Mononuclear cell (primary cell): Measurements from ENCODE around the gene ST8SIA5. TPM values are rescaled to one million over a fixed set of nuclear protein-coding genes. Genes with fewer than 3 reads are reported as not detected.

Source experiments
- H3K27me3 ChIP-seq: 2 replicates; pipeline ENCODE4 v1.6.0; 2011; ENCODE audit warnings: low read length, control low read depth; ENCODE audit not compliant: insufficient read depth
- H3K4me1 ChIP-seq: 2 replicates; pipeline ENCODE4 v1.5.1; 2011; ENCODE audit warnings: mild to moderate bottlenecking, low read length, control low read depth; ENCODE audit not compliant: insufficient read depth
- H3K4me3 ChIP-seq: 2 replicates; pipeline ENCODE4 v1.5.1; 2011; ENCODE audit warnings: mild to moderate bottlenecking, low read length, moderate library complexity
- H3K9me3 ChIP-seq: 2 replicates; pipeline ENCODE4 v1.5.1; 2011; ENCODE audit warnings: low read depth, mild to moderate bottlenecking, control low read depth, low read length
- total RNA-seq: library from RNA; depleted of rRNA; stranded (reverse); fragments of >200 nt; gene quantifications from one replicate; pipeline ENCODE4 v1.2.3, GENCODE V29; 2012

ST8SIA5 gene
- total RNA-seq, 1 donor = under 0.01 TPM

- no peaks in the 10 kb centered on the region for H3K27me3 ChIP-seq
- peaks cover 8% of the 10 kb centered on the region for H3K4me1 ChIP-seq
- H3K4me3 ChIP-seq = no peak overlapping the region
- no peaks in the 10 kb centered on the region for H3K9me3 ChIP-seq
These were observed 133.3 kb downstream of the ST8SIA5 start for GRCh38 chr18:46623541-46623940.

GRCh38 chr18:46622999-46623398 is 133.9 kb downstream of the ST8SIA5 start:
- Histone ChIP-seq H3K4me3 (no peak overlapping the region), H3K9me3 (no peaks in the 10 kb centered on the region), H3K4me1 (peaks cover 8% of the 10 kb centered on the region), H3K27me3 (no peaks in the 10 kb centered on the region)

GRCh38 chr18:46622451-46622850 is 134.4 kb downstream of the ST8SIA5 start:
- H3K4me3 ChIP-seq = no peak overlapping the region

GRCh38 chr18:46621871-46622270 is 135.0 kb downstream of the ST8SIA5 start:
- Histone ChIP-seq H3K27me3 (no peaks in the 10 kb centered on the region), H3K4me1 (peaks cover 8% of the 10 kb centered on the region)

More at GRCh38 chr18:46622451-46622850, 134.4 kb downstream of the ST8SIA5 start:
- Histone ChIP-seq H3K9me3 (no peaks in the 10 kb centered on the region), H3K27me3 (no peaks in the 10 kb centered on the region), H3K4me1 (peaks cover 8% of the 10 kb centered on the region)

GRCh38 chr18:46621111-46621766 is 135.6 kb downstream of the ST8SIA5 start:
- peaks cover 8% of the 10 kb centered on the region for H3K4me1 ChIP-seq
- H3K4me3 ChIP-seq = no peak overlapping the region
- H3K27me3 ChIP-seq = no peaks in the 10 kb centered on the region
- no peaks in the 10 kb centered on the region for H3K9me3 ChIP-seq

More at GRCh38 chr18:46621871-46622270, 135.0 kb downstream of the ST8SIA5 start:
- Histone ChIP-seq H3K4me3 (no peak overlapping the region), H3K9me3 (no peaks in the 10 kb centered on the region)

- H3K4me1 ChIP-seq = peaks cover 8% of the 10 kb centered on the region
- H3K9me3 ChIP-seq = no peaks in the 10 kb centered on the region
- no peak overlapping the region for H3K4me3 ChIP-seq
- H3K27me3 ChIP-seq = no peaks in the 10 kb centered on the region
These were observed 137.3 kb downstream of the ST8SIA5 start for GRCh38 chr18:46619559-46619958.

Other genes with a start within 250 kb of the ST8SIA5 start
- gene LOXHD1, start 99.8 kb downstream of the ST8SIA5 start, total RNA-seq = 0.63 TPM
- 46.8 TPM for gene PIAS2, start 160.5 kb upstream of the ST8SIA5 start, total RNA-seq
- 0.42 TPM for gene KATNAL2, start 160.5 kb upstream of the ST8SIA5 start, total RNA-seq